ENCODE results near the gene GTPBP1.

GRCh38 chr22:38751066-38751421, 45.3 kb downstream of the GTPBP1 start:
- TF ChIP-seq CTCF (IDR thresholded peaks at IDR 0.05; ENCODE audit: insufficient read depth, low read length, poor library complexity, severe bottlenecking) (no peak), EZH2phosphoT487 (conservative IDR thresholded peaks at IDR 0.05; ENCODE audit: low read length) (no peak)

Data from SU-DHL-6 (cell line).